ENCODE data around the gene ABLIM2.

Gene ABLIM2

DNA sequence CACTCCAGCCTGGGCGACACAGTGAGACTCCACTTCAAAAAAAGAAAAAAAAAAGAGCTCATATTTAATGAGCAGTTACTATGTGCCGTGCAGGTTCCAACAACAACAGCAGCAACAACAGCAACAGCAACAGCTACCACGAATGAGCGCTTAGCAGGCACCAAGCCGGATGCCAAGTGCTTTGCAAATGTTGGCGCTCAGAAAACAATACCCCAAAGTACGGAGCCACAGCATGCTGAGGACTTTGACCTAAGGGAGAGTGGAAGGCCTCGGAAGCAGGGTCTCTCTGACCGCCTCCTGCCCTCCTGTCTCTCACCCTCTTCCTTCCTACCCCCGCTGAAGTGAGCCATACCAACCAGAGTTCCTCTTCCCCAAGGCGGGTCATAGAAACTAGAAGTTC is 116.7 kb downstream of the ABLIM2 start:
- H2AFZ ChIP-seq (ENCODE audit: low read depth, low read length, severe bottlenecking), result no peak overlapping the region

DNA sequence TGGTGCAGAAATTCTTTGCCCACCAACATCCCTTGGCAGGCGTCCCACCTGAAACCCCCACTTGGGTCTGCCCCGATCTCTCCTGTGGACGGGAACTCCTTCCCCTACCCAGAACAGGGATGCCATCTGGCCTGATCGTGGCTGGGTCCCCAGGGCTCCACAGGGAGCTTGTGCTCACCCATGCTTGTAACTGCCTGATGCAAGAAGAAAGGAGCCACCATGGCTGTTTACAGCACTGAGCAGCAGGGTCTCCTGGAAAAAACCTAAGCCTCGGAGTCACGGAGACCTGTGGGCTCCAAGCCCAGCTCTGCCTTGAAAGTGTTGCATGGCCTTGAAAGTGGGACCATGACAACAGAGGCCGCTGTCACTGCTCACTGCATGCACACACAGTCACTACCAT is 117.4 kb downstream of the ABLIM2 start:
- no peaks in the 10 kb centered on the region for H4K20me1 ChIP-seq (ENCODE audit: low read depth, low read length)
- H2AFZ ChIP-seq (ENCODE audit: low read depth, low read length, severe bottlenecking), result no peak overlapping the region
- H3K9me2 ChIP-seq (replicated peaks; ENCODE audit: insufficient read depth, low read length), result no peaks in the 10 kb centered on the region
- no peaks in the 10 kb centered on the region for H3F3A ChIP-seq (ENCODE audit: insufficient read depth)
- H3K4me2 ChIP-seq (ENCODE audit: low read depth, low read length, poor library complexity, severe bottlenecking), result no peak overlapping the region
- H3K27ac ChIP-seq (ENCODE audit: low read depth, low read length), result no peak overlapping the region
- no peaks in the 10 kb centered on the region for H3K27me3 ChIP-seq (ENCODE audit: low read length)
- no peaks in the 10 kb centered on the region for H3K79me2 ChIP-seq (ENCODE audit: insufficient read depth, low read length)
- no peak overlapping the region for H3K4me3 ChIP-seq (ENCODE audit: insufficient read depth, low read length, poor library complexity, severe bottlenecking)
- no peak overlapping the region for H3K9ac ChIP-seq (ENCODE audit: low read length)
- H3K9me3 ChIP-seq (ENCODE audit: insufficient read depth, low read length), result no peaks in the 10 kb centered on the region
- TF ChIP-seq, protein P1, sequence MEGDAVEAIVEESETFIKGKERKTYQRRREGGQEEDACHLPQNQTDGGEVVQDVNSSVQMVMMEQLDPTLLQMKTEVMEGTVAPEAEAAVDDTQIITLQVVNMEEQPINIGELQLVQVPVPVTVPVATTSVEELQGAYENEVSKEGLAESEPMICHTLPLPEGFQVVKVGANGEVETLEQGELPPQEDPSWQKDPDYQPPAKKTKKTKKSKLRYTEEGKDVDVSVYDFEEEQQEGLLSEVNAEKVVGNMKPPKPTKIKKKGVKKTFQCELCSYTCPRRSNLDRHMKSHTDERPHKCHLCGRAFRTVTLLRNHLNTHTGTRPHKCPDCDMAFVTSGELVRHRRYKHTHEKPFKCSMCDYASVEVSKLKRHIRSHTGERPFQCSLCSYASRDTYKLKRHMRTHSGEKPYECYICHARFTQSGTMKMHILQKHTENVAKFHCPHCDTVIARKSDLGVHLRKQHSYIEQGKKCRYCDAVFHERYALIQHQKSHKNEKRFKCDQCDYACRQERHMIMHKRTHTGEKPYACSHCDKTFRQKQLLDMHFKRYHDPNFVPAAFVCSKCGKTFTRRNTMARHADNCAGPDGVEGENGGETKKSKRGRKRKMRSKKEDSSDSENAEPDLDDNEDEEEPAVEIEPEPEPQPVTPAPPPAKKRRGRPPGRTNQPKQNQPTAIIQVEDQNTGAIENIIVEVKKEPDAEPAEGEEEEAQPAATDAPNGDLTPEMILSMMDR (IDR thresholded peaks at IDR 0.05; ENCODE audit: insufficient read depth, low read length, poor library complexity, severe bottlenecking), result no peak
- TF ChIP-seq EZH2phosphoT487 (conservative IDR thresholded peaks at IDR 0.05; ENCODE audit: low read length), result no peak
- H3K36me3 ChIP-seq (ENCODE audit: low read length), result no peaks in the 10 kb centered on the region

More for the DNA sequence above, 116.7 kb downstream of the ABLIM2 start:
- Histone ChIP-seq H3F3A (ENCODE audit: insufficient read depth) (no peaks in the 10 kb centered on the region), H3K9me3 (ENCODE audit: insufficient read depth, low read length) (no peaks in the 10 kb centered on the region), H3K9me2 (replicated peaks; ENCODE audit: insufficient read depth, low read length) (no peaks in the 10 kb centered on the region), H4K20me1 (ENCODE audit: low read depth, low read length) (no peaks in the 10 kb centered on the region), H3K9ac (ENCODE audit: low read length) (no peak overlapping the region), H3K36me3 (ENCODE audit: low read length) (no peaks in the 10 kb centered on the region), H3K4me3 (ENCODE audit: insufficient read depth, low read length, poor library complexity, severe bottlenecking) (no peak overlapping the region), H3K27ac (ENCODE audit: low read depth, low read length) (no peak overlapping the region), H3K79me2 (ENCODE audit: insufficient read depth, low read length) (no peaks in the 10 kb centered on the region), H3K4me2 (ENCODE audit: low read depth, low read length, poor library complexity, severe bottlenecking) (no peak overlapping the region), H3K27me3 (ENCODE audit: low read length) (no peaks in the 10 kb centered on the region)
- TF ChIP-seq, protein P1 (IDR thresholded peaks at IDR 0.05; ENCODE audit: insufficient read depth, low read length, poor library complexity, severe bottlenecking), result no peak
- no peak for TF ChIP-seq EZH2phosphoT487 (conservative IDR thresholded peaks at IDR 0.05; ENCODE audit: low read length)

DNA sequence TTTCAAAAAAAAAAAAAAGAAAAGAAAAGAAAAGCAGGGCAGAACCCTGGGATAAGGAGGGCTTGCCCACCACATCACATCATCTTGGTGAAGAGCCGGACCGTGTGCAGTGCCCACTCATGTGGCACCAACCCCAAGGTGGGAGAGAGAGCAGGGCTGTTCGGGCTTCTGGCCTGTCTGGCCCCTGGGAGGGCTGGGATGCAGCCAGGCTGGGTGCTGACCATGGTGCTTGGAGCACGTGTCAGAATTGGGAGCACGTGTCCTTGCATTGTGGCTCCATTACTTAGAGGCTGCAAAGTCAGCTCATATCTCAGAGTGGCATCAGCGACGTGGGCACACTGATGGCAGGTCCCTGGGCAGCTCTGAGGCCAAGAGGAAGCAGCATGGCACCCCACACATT is 118.0 kb downstream of the ABLIM2 start:
- no peak overlapping the region for H3K9ac ChIP-seq (ENCODE audit: low read length)
- no peak overlapping the region for H2AFZ ChIP-seq (ENCODE audit: low read depth, low read length, severe bottlenecking)
- no peaks in the 10 kb centered on the region for H3F3A ChIP-seq (ENCODE audit: insufficient read depth)
- no peaks in the 10 kb centered on the region for H3K79me2 ChIP-seq (ENCODE audit: insufficient read depth, low read length)
- H3K36me3 ChIP-seq (ENCODE audit: low read length), result no peaks in the 10 kb centered on the region
- H3K9me3 ChIP-seq (ENCODE audit: insufficient read depth, low read length), result no peaks in the 10 kb centered on the region
- H3K27me3 ChIP-seq (ENCODE audit: low read length), result no peaks in the 10 kb centered on the region
- TF ChIP-seq, protein P1 (IDR thresholded peaks at IDR 0.05; ENCODE audit: insufficient read depth, low read length, poor library complexity, severe bottlenecking), result no peak
- no peak overlapping the region for H3K27ac ChIP-seq (ENCODE audit: low read depth, low read length)
- no peak overlapping the region for H3K4me3 ChIP-seq (ENCODE audit: insufficient read depth, low read length, poor library complexity, severe bottlenecking)
- H3K4me2 ChIP-seq (ENCODE audit: low read depth, low read length, poor library complexity, severe bottlenecking), result no peak overlapping the region
- no peaks in the 10 kb centered on the region for H3K9me2 ChIP-seq (replicated peaks; ENCODE audit: insufficient read depth, low read length)
- no peaks in the 10 kb centered on the region for H4K20me1 ChIP-seq (ENCODE audit: low read depth, low read length)

DNA sequence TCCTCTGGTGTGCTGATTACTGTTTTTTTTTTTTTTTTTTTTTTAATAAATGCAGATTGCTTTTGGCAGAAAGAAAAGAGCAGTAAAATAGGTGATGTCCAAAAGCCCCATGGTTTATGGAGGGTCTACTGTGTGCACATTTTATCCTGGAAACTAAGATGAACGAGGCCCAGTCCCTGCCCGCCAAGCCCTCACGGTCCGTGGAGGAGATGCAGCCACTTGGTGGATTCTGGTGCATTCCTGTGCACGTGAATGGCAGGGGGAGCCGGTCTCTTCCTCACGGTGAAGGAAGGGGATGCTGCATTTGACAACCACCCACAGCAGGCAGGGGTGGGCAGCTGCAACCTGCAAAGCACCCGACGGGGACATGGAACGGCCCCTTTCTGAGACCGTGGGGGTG is 118.8 kb downstream of the ABLIM2 start:
- no peaks in the 10 kb centered on the region for H3K9me3 ChIP-seq (ENCODE audit: insufficient read depth, low read length)
- H2AFZ ChIP-seq (ENCODE audit: low read depth, low read length, severe bottlenecking), result no peak overlapping the region
- H3K27ac ChIP-seq (ENCODE audit: low read depth, low read length), result no peak overlapping the region
- H3F3A ChIP-seq (ENCODE audit: insufficient read depth), result no peaks in the 10 kb centered on the region
- H4K20me1 ChIP-seq (ENCODE audit: low read depth, low read length), result no peaks in the 10 kb centered on the region
- H3K9ac ChIP-seq (ENCODE audit: low read length), result no peak overlapping the region
- H3K36me3 ChIP-seq (ENCODE audit: low read length), result no peaks in the 10 kb centered on the region
- no peaks in the 10 kb centered on the region for H3K9me2 ChIP-seq (replicated peaks; ENCODE audit: insufficient read depth, low read length)
- no peaks in the 10 kb centered on the region for H3K27me3 ChIP-seq (ENCODE audit: low read length)
- no peaks in the 10 kb centered on the region for H3K79me2 ChIP-seq (ENCODE audit: insufficient read depth, low read length)
- H3K4me3 ChIP-seq (ENCODE audit: insufficient read depth, low read length, poor library complexity, severe bottlenecking), result no peak overlapping the region
- TF ChIP-seq, protein P1 (IDR thresholded peaks at IDR 0.05; ENCODE audit: insufficient read depth, low read length, poor library complexity, severe bottlenecking), result no peak
- no peak for TF ChIP-seq EZH2phosphoT487 (conservative IDR thresholded peaks at IDR 0.05; ENCODE audit: low read length)
- no peak overlapping the region for H3K4me2 ChIP-seq (ENCODE audit: low read depth, low read length, poor library complexity, severe bottlenecking)
